BE2C (cell line): ENCODE measurements around the gene NRIP2.

ENCODE experiments used
- DNase-seq: peaks from one replicate; pipeline ENCODE4 v3.0.0-alpha.2; 2020
- H3K27me3 ChIP-seq: fragments of 250-450 bp; sonication (Bioruptor Pico); 2 replicates; pipeline ENCODE4 v1.5.1; 2020; ENCODE audit warnings: mild to moderate bottlenecking
- H3K36me3 ChIP-seq: fragments of 250-450 bp; sonication (Bioruptor Pico); 2 replicates; pipeline ENCODE4 v1.5.1; 2020; ENCODE audit warnings: mild to moderate bottlenecking
- H3K4me1 ChIP-seq: fragments of 250-450 bp; sonication (Bioruptor Pico); 2 replicates; pipeline ENCODE4 v1.5.1; 2020
- H3K4me3 ChIP-seq: 2 replicates; pipeline ENCODE4 v1.5.1; 2011; ENCODE audit warnings: low read depth, low read length
- H3K9me3 ChIP-seq: fragments of 250-450 bp; sonication (Bioruptor Pico); 2 replicates; pipeline ENCODE4 v1.5.1; 2020
- TF ChIP-seq, protein P1 (sequence below): IDR thresholded peaks from 2 replicates; pipeline ENCODE4 v1.5.1; 2012; ENCODE audit warnings: mild to moderate bottlenecking, low read depth, low read length

Gene NRIP2

DNA sequence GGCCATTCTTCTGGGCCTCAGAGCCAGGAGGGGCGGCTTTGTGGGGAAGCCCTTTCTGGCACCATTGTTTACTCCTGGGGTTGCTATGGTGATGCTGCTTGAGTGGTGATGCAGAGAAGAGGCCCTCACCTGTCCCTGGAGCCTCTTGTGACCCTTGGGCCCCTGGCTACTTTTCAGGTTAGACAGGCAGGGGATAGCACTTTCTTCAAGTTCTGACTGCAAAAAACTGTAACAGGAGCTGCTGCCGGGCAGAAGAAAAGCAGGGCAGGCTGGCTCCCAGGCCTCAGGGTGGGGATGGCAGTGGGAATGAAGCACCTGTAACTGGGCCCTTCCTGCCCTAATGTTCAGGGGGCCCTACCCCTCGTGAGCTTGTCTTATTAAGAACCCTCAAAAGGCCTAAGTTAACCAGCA lies 22.2 kb upstream of the NRIP2 start, which contains the start of gene TEX52:
TEX52 (minus strand) TSS at position 19 of the 411 bp plus-strand sequence; CDS start at position 6, 13 bp downstream.
- H3K36me3 ChIP-seq, result peaks cover 28% of the 10 kb centered on the region
- TF ChIP-seq, protein P1, sequence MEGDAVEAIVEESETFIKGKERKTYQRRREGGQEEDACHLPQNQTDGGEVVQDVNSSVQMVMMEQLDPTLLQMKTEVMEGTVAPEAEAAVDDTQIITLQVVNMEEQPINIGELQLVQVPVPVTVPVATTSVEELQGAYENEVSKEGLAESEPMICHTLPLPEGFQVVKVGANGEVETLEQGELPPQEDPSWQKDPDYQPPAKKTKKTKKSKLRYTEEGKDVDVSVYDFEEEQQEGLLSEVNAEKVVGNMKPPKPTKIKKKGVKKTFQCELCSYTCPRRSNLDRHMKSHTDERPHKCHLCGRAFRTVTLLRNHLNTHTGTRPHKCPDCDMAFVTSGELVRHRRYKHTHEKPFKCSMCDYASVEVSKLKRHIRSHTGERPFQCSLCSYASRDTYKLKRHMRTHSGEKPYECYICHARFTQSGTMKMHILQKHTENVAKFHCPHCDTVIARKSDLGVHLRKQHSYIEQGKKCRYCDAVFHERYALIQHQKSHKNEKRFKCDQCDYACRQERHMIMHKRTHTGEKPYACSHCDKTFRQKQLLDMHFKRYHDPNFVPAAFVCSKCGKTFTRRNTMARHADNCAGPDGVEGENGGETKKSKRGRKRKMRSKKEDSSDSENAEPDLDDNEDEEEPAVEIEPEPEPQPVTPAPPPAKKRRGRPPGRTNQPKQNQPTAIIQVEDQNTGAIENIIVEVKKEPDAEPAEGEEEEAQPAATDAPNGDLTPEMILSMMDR, result no peak
- H3K4me3 ChIP-seq, result no peak within 1 kb of the TSS
- no peaks in the 10 kb centered on the region for H3K27me3 ChIP-seq
- no peaks in the 10 kb centered on the region for H3K9me3 ChIP-seq
- H3K4me1 ChIP-seq, result no peaks in the 10 kb centered on the region
- no peak for DNase-seq

DNA sequence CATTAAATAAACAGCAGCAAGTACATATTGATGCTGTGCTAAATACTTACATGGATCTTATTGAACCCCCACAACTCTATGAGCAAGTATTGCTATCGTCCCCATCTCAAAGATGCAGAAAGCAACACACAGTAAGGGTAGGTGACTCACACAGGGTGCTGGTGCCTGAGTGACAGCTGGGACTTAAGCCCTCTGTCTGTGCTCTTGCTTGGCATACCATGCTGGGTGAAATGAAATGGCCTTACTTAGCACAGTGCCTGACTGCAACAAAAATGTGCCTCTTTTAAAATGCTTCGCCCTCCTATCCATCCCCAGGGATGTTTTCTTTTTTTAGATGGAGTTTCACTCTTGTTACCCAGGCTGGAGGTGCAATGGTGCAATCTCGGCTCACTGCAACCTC lies 21.2 kb upstream of the NRIP2 start:
- DNase-seq, result no peak
- TF ChIP-seq, protein P1, result no peak
- H3K4me1 ChIP-seq, result no peaks in the 10 kb centered on the region
- no peak overlapping the region for H3K4me3 ChIP-seq
- no peaks in the 10 kb centered on the region for H3K27me3 ChIP-seq
- H3K36me3 ChIP-seq, result peaks cover 22% of the 10 kb centered on the region
- no peaks in the 10 kb centered on the region for H3K9me3 ChIP-seq

DNA sequence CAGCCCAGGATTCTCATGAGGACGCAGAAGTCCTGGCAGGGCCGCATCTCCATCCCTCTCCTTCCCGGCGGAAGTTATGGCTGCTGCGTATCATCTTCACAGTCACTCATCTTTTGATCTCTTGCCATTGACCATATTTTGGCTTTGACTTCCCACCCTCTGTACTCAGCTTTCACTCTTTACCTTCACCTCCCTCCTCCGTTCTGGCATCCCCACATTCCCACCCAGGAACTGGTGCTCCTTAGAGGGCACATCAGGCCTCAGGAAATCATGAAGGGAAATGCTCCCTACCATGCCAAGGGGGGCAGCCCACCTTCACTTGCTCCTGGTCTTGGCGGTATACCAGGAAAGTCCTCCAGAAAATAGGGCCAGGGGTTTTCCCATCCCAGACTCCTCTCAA lies 20.7 kb upstream of the NRIP2 start:
- Histone ChIP-seq H3K36me3 (peaks cover 22% of the 10 kb centered on the region), H3K4me1 (no peaks in the 10 kb centered on the region), H3K9me3 (no peaks in the 10 kb centered on the region), H3K4me3 (no peak overlapping the region), H3K27me3 (no peaks in the 10 kb centered on the region)
- TF ChIP-seq, protein P1, result no peak
- no peak for DNase-seq

DNA sequence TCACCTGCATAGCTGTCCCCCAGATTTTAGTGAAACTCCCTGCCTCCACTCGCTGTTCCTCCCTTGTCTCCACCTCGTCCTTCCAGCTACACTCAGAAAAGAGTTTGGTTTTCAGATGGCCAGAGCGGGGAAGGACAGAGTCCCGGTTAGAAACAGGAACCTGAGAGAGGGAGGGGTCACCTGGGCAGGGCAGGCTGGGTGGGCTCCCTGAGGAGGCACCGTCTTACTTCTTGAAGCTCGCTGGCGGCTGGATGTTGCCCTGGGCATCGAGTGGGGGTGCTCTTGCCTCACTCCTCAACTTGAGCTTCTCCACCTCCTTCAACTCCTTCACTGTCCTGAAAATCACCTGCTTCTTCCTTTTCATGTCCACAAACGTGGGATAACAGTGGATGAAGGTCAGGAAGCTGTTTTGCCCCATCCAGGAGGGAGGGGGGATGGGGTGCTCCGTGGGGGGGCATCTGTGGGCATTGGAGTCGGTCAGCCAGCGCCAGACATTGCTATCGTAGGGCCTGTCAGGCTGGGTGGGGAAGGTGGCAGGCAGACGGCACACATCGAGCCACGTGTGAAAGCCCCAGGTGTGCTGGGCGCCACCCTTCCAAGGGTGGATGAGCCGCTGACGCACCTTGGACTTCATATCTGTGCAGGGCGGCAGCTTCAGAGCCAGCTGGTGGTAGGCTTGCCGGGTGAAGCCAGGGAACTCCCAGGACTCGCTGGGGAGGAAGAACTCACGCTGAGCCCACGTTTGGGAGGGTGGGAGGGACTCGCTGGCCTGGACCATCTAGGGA lies 20.0 kb upstream of the NRIP2 start:
- H3K36me3 ChIP-seq, result peaks cover 17% of the 10 kb centered on the region
- H3K4me3 ChIP-seq, result no peak overlapping the region
- no peak for DNase-seq
- no peaks in the 10 kb centered on the region for H3K27me3 ChIP-seq
- TF ChIP-seq, protein P1, result no peak
- H3K9me3 ChIP-seq, result no peaks in the 10 kb centered on the region
- no peaks in the 10 kb centered on the region for H3K4me1 ChIP-seq

DNA sequence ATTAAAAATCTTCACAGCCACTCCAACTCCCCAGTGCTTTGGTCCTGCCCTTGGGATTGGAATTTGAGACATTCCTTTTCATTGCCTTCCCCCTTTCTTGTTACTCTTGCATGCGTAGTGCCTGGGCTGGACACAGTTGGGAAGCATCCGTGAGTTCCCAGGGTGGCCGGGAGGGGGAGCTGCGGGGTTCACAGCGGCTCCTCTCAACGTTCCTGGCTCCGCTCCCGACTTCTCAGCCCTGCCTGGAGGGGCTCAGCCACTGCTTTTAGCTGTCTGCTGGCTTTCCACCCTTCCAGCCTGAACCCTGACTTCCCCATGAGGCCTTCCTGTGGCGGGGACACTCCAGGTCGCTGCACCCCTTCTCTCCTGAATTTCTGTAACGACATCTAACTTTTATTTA lies 18.8 kb upstream of the NRIP2 start:
- TF ChIP-seq, protein P1, result peak; percentile 93
- no peak overlapping the region for H3K4me3 ChIP-seq
- peaks cover 6% of the 10 kb centered on the region for H3K36me3 ChIP-seq
- DNase-seq, result peak; percentile 89
- no peaks in the 10 kb centered on the region for H3K4me1 ChIP-seq
- no peaks in the 10 kb centered on the region for H3K27me3 ChIP-seq
- no peaks in the 10 kb centered on the region for H3K9me3 ChIP-seq

DNA sequence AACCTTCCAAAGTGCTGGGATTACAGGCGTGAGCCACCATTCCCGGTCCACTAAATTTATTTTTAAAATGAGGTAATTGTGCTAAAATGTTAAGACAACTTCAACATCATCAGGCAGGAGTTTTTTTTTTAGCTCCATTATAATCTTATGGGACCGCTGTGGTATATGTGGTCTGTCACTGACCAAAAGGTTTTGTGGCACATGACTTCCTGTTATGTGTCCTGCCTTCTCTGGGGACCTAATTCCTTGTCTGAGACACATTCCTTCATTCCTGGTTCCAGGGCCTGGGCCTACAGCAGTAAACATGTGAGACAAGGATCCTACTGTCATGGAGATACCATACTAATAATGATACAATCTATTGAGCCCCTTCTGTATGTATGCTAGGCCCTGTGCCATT lies 17.1 kb upstream of the NRIP2 start:
- TF ChIP-seq, protein P1, result no peak
- H3K36me3 ChIP-seq, result no peaks in the 10 kb centered on the region
- H3K27me3 ChIP-seq, result no peaks in the 10 kb centered on the region
- no peaks in the 10 kb centered on the region for H3K4me1 ChIP-seq
- H3K9me3 ChIP-seq, result no peaks in the 10 kb centered on the region
- no peak overlapping the region for H3K4me3 ChIP-seq
- DNase-seq, result no peak
